Hematopoietic multipotent progenitor cell treated with erythropoietin and hydrocortisone succinate and interleukin-3 and kit ligand, for 4 days (in vitro differentiated cells): ENCODE measurements around the gene SYNPO2L.
A peak's percentile ranks its signal among the peaks of the same experiment; 100 is the strongest.
"Not testable (repeated sequence)": the region's sequence is repeated elsewhere in the genome, so short reads cannot be mapped to it uniquely, and the experiment has no call there.

Source experiments
- DNase-seq: peaks from one replicate; pipeline ENCODE4 v3.0.0-alpha.2; 2015

SYNPO2L gene

DNA sequence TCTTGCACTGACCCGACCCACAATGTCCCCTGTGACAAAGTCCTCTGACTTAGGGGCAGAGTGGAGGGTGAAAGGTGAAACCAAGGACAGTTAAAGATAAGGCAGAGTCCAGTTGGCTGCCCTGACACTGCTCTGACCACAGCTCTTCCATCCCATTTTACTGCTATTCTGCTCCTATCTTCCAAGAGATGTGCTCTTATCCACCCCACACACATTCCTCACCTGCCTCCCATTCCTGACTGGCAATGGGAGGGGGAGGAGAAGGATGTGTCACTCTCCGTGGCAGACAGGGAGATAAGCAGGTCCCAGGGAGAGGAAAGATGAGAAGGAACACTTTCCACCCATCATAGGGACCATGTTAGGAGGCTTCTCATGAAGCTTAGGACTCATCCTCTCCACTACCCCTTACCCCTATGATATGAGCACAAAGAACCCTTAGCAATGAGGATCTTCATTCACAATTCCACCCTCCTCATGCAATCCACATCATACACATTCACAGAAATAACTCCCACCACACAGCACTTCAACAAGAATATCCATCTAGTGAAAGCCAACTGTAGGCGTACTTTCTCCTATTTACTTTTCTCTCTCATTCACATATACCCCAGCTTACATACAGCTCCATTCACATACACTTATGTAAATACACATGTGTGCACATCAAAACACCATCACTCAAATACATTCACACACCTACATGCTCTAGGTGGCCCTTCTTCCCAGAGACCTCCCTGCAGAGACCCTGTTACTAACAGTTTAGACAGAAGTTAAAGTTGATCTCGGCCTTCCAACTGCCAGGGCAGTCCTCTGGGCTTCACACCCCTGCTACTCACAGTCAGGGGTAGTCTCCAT is 6.6 kb downstream of the SYNPO2L start:
- DNase-seq: no peak

DNA sequence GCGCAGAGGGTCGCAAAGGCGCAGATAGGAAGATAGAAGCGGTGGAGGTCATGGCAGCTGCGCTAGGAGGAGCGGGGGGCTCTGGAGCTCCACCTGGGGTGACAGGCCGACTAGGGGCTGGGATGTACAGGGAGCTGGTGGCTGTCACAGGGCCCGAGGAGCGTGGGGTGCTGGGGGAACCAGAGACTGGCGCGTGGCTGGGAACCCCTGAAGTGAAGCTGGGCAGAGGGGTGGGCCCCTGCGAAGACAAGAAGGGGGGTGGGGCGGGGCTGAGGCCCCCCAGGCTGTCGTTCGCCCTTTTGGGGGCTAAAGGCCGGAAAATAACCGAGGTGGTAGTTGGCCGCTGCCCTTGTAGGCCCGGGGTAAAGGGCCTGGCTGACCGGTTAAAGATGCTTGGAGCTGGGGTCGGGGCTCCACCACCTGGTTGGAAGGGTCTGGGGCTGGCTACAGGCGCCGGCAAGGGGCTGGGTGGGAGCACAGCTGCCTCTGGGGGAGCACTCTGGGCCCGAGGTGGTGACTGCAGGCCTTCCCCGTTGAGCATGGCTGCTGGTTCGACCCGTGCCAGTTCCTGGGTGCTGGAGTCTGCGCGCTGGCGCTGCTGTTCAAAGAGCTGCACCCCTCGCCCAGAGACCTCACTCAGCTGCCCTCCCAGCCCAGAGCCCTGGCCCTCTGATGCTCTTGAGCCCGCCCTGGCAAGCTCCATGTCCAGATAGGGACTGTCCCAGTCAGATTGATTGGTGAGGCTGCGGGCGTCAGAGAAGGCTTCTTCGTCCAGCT is 7.8 kb downstream of the SYNPO2L start:
- no peak for DNase-seq

- DNase-seq: peak; percentile 59
Observed at GRCh38 chr10:73647211-73647874, 8.5 kb downstream of the SYNPO2L start.

- DNase-seq: no peak
Observed at GRCh38 chr10:73646598-73647041, 9.2 kb downstream of the SYNPO2L start.

DNA sequence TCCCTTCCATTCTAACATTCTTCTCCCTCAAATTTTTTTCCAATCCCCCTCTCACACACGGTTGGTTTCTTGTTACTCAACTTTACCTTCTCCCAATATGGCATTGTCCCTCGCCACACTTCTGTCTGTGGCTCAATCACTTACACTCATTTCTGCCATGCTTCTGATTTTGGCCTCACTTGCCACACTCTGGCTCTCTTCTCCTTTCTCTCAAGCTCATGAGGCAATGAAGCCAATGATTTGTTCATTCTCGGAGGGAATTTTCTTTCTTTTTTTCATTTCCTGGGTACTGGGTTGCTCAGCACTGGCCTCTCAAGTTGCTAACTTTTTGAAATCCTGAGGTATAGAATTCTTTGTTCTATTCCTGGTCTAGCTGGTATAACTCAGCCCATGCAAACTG is 10.6 kb downstream of the SYNPO2L start:
- DNase-seq: no peak

DNA sequence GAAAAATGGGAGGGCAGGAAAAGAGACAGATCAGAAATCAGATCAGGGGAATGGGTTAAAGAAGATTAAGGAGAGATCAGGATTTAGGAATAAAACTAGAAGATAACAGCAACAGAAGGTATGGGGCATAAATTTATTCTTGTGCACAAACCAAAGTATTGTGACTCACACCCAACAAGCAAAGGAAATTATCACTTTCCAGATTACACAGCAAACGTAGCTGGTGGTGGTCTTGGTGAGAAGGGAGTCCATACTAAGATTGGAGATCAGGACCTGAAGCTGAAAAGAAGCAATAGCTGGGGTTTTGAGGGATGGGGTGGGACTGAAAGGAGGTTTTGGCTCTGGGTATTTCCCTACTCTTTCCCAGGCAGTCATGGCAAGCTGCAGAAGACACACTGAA is 11.1 kb downstream of the SYNPO2L start:
- DNase-seq: no peak

GRCh38 chr10:73644015-73644743 is 11.7 kb downstream of the SYNPO2L start:
- DNase-seq: peak; percentile 85

DNA sequence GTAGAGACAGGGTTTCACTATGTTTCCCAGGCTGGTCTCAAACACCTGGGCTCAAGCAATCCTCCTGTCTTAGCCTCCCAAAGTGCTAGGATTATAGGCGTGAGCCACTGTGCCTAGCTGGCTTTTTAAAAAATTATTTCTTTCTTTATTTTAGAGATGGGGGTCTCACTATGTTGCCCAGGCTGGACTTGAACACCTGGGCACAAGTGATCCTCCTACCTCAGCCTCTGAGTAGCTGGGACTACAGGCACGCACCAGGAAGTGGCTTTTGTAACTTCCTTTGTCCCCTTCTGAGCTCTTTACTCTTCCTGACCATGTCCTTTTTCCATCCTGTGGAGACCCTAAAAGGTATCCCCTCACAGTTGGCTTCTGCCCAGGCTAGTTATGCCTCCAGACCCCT is 12.5 kb downstream of the SYNPO2L start:
- DNase-seq: no peak

- DNase-seq: no peak
Observed at GRCh38 chr10:73641328-73642060, 14.3 kb downstream of the SYNPO2L start, which contains the start of gene MYOZ1. Gene MYOZ1, minus strand, starts transcription at chr10:73641474. Its CDS starts 1,457 bp downstream, at chr10:73640017.

DNA sequence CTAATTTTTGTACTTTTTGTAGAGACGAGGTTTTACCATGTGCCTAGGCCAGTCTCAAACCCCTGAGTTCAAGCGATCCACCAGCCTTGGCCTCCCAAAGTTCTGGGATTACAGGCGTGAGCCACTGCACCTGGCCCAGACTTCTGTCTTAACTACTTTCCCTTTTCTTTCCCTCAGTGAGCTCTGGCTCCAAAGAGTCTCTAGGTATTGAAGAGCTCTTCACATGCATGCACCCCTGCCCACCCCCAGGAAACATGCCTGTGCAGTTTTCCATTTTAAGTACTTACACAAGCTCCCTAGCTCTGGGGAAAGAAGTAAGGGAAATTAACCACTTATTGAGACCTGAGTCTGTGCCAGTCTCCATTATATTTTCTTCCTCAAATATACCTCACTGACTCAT is 16.5 kb downstream of the SYNPO2L start:
- no peak for DNase-seq

- DNase-seq: no peak
Observed at GRCh38 chr10:73635781-73636180, 20.0 kb downstream of the SYNPO2L start.

GRCh38 chr10:73634421-73634820 is 21.4 kb downstream of the SYNPO2L start:
- DNase-seq: no peak

- DNase-seq: no peak
Observed at GRCh38 chr10:73629165-73629564, 26.7 kb downstream of the SYNPO2L start.

DNA sequence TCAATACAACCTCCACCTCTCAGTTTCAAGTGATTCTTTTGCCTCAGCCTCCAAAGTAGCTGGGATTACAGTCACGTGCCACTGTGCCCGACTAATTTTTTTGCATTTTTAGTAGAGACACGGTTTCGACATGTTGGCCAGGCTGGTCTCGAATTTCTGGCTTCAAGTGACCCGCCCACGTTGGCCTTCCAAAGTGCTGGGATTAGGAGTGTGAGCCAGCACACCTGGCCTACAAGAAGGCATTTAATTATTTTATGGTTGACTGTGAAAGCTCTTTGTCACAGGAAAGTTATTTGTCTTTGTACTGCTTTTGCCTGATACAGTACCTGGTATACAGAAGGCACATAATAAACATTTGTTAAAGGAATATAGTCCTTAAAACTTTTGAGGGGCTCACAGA is 27.4 kb downstream of the SYNPO2L start:
- DNase-seq: no peak

GRCh38 chr10:73627300-73627699 is 28.5 kb downstream of the SYNPO2L start:
- DNase-seq: no peak

- DNase-seq: peak; percentile 99
Observed at GRCh38 chr10:73625884-73626752, 29.7 kb downstream of the SYNPO2L start.

GRCh38 chr10:73625004-73625883 is 30.6 kb downstream of the SYNPO2L start:
- DNase-seq: peak; percentile 67

- no peak for DNase-seq
Observed at GRCh38 chr10:73623056-73623455, 32.8 kb downstream of the SYNPO2L start.

- DNase-seq: not testable (repeated sequence)
Observed at GRCh38 chr10:73620974-73621373, 34.9 kb downstream of the SYNPO2L start.

DNA sequence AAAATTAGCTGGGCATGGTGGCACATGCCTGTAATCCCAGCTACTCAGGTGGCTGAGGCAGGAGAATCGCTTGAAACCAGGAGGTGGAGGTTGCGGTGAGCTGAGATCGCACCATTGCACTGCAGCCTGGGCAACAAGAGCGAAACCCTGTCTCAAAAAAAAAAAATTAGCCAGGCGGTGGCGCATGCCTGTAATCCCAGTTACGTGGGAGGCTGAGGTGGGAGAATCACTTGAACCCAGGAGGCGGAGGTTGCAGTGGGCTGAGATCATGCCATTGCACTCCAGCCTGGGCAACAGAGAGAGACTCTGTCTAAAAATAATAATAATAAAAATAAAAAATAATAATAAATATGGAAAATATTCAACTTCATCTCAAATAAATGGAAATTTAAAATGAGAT is 38.7 kb downstream of the SYNPO2L start:
- not testable (repeated sequence) for DNase-seq
